Measurements from ENCODE around the gene KLF13.
A peak's percentile ranks its signal among the peaks of the same experiment; 100 is the strongest.

KLF13 gene

GRCh38 chr15:31391687-31392671 is 65.3 kb downstream of the KLF13 start:
- no peak for TF ChIP-seq CTCF (IDR thresholded peaks at IDR 0.05; ENCODE audit: control insufficient read depth, insufficient read depth, low read depth, low read length, missing control alignments)
- DNase-seq (ENCODE audit: low read depth), result peak; percentile 27
- H3K4me3 ChIP-seq (ENCODE audit: control insufficient read depth, low read depth, low read length), result peak overlapping the region; percentile 47

GRCh38 chr15:31392761-31393401 is 66.2 kb downstream of the KLF13 start:
- TF ChIP-seq CTCF (IDR thresholded peaks at IDR 0.05; ENCODE audit: control insufficient read depth, insufficient read depth, low read depth, low read length, missing control alignments), result no peak
- H3K4me3 ChIP-seq (ENCODE audit: control insufficient read depth, low read depth, low read length), result peak overlapping the region; percentile 47
- DNase-seq (ENCODE audit: low read depth), result no peak

- no peak for DNase-seq (ENCODE audit: low read depth)
- no peak overlapping the region for H3K4me3 ChIP-seq (ENCODE audit: control insufficient read depth, low read depth, low read length)
Observed at GRCh38 chr15:31393444-31394091, 66.9 kb downstream of the KLF13 start.

GRCh38 chr15:31396881-31397560 is 70.4 kb downstream of the KLF13 start:
- no peak for TF ChIP-seq CTCF (IDR thresholded peaks at IDR 0.05; ENCODE audit: control insufficient read depth, insufficient read depth, low read depth, low read length, missing control alignments)
- no peak overlapping the region for H3K4me3 ChIP-seq (ENCODE audit: control insufficient read depth, low read depth, low read length)
- DNase-seq (ENCODE audit: low read depth), result no peak

More at GRCh38 chr15:31393444-31394091, 66.9 kb downstream of the KLF13 start:
- no peak for TF ChIP-seq CTCF (IDR thresholded peaks at IDR 0.05; ENCODE audit: control insufficient read depth, insufficient read depth, low read depth, low read length, missing control alignments)

- no peak overlapping the region for H3K4me3 ChIP-seq (ENCODE audit: control insufficient read depth, low read depth, low read length)
- DNase-seq (ENCODE audit: low read depth), result no peak
- no peak for TF ChIP-seq CTCF (IDR thresholded peaks at IDR 0.05; ENCODE audit: control insufficient read depth, insufficient read depth, low read depth, low read length, missing control alignments)
Observed at GRCh38 chr15:31397851-31398661, 71.4 kb downstream of the KLF13 start.

Data from AG09309 (cell line).